Spleen (tissue), 11 donors: ENCODE data around the gene RABGAP1. TPM values are rescaled to one million over a fixed set of nuclear protein-coding genes. Genes with fewer than 3 reads are reported as not detected.

Experiments used
- DNase-seq: peaks from one replicate; pipeline ENCODE4 v3.0.0-alpha.2; 2020
- H3K27ac ChIP-seq, 8 donors: fragments of 200-600 bp; sonication (generic) in 7 of 8; 1 replicate in 4 of 8; 2 replicates in 4 of 8; pipeline versions ENCODE4 v1.5.0 to v1.8.0; 2016 to 2021; ENCODE audit warnings: inconsistent platforms in 4 of 8, mild to moderate bottlenecking in 4 of 8, moderate library complexity in 1 of 8
- H3K27me3 ChIP-seq, 7 donors: fragments of 200-600 bp; sonication (generic) in 6 of 7; replicated peaks in 1 of 7; 1 replicate in 4 of 7; 2 replicates in 3 of 7; pipeline versions ENCODE4 v1.5.0 to v1.8.0; 2016 to 2021; ENCODE audit warnings: inconsistent platforms in 3 of 7, mild to moderate bottlenecking in 1 of 7
- H3K36me3 ChIP-seq, 6 donors: fragments of 200-600 bp; sonication (generic) in 5 of 6; 1 replicate in 4 of 6; 2 replicates in 2 of 6; pipeline versions ENCODE4 v1.5.0 to v1.8.0; 2016 to 2021; ENCODE audit warnings: inconsistent platforms in 2 of 6
- H3K4me1 ChIP-seq, 6 donors: fragments of 200-600 bp; sonication (generic) in 5 of 6; 1 replicate in 3 of 6; 2 replicates in 3 of 6; pipeline versions ENCODE4 v1.5.0 to v1.8.0; 2016 to 2021; ENCODE audit warnings: inconsistent platforms in 3 of 6
- H3K4me3 ChIP-seq, 8 donors: fragments of 200-600 bp; sonication (generic) in 7 of 8; 1 replicate in 4 of 8; 2 replicates in 4 of 8; pipeline versions ENCODE4 v1.5.0 to v1.8.0; 2016 to 2021; ENCODE audit warnings: inconsistent platforms in 4 of 8, mild to moderate bottlenecking in 4 of 8, moderate library complexity in 2 of 8
- H3K9me3 ChIP-seq, 8 donors: fragments of 200-600 bp; sonication (generic) in 7 of 8; 1 replicate in 4 of 8; 2 replicates in 4 of 8; pipeline versions ENCODE4 v1.5.0 to v1.8.0; 2016 to 2021; ENCODE audit warnings: inconsistent platforms in 4 of 8
- POLR2A ChIP-seq, 3 donors: fragments of 450-650 bp; IDR thresholded peaks; one replicate each; pipeline ENCODE4 v1.5.1; 2017; ENCODE audit warnings: antibody characterized with exemption in 3 of 3, mild to moderate bottlenecking in 1 of 3
- POLR2AphosphoS5 ChIP-seq, 3 donors: sonication (generic); formaldehyde crosslinking; IDR thresholded peaks; one replicate each; pipeline ENCODE4 v1.5.1; 2017; ENCODE audit warnings: antibody characterized with exemption in 3 of 3
- WGBS, 5 donors: extraction: QIAGEN DNeasy Blood & Tissue Kit in 3 of 5; methylation state at CpG; one replicate each; pipeline versions ENCODE4 v1.1.5 to v1.1.7; 2013 to 2018; 5-methylcytosine and 5-hydroxymethylcytosine counted together
- intact Hi-C: fragments of 100-400 bp; cut with DNase I; formaldehyde crosslinking; loops from one replicate; pipeline ENCODE4 v1.15.0; 2023; ENCODE audit warnings: low total_unique reads
- polyA plus RNA-seq, 3 donors: library from polyadenylated mRNA; stranded (reverse); fragments of 200-250 nt; gene quantifications; one replicate each; pipeline ENCODE4 v1.2.1, GENCODE V29; 2013
- total RNA-seq, 7 donors: library from RNA; depleted of rRNA in 3 of 7; stranded (reverse); fragments of >200 nt in 3 of 7; fragmentation: NEBNext Ultra II Directional in 4 of 7; extraction: Animal tissue kit (Norgen Biotek cat#: 25700) in 4 of 7; gene quantifications; one replicate each; pipeline versions ENCODE4 v1.1.0 to v1.2.1, GENCODE V29; 2016 to 2021
- TF ChIP-seq, protein P1 (sequence below), 11 experiments: fragments of 200-600 bp in 7 of 11; fragments of 450-650 bp in 4 of 11; sonication (generic) in 4 of 11; IDR thresholded peaks in 8 of 11; conservative IDR thresholded peaks in 3 of 11; 1 replicate in 7 of 11; 2 replicates in 4 of 11; pipeline versions ENCODE4 v1.4.0 to v1.8.0; 2016 to 2021; ENCODE audit warnings: antibody characterized with exemption in 11 of 11, inconsistent platforms in 4 of 11, mild to moderate bottlenecking in 1 of 11
- donor health status: healthy with polysubstance abuse.
- donor health status: DM: no; HTN: no; CAD: no; lungs with moderate emphysema.
- donor health status: DM: no; HTN: no; CAD: no.
- donor health status: Bipolar disorder and iron deficiency.
- donor health status: healthy.
- donor health status: DM: no; HTN: no; CAD: no.
- donor health status: DM: yes; HTN: yes; CAD: no.

Gene RABGAP1
- total and polyA plus RNA-seq, 10 donors, result 7.4 to 65.7 (median 48.6) TPM

DNA sequence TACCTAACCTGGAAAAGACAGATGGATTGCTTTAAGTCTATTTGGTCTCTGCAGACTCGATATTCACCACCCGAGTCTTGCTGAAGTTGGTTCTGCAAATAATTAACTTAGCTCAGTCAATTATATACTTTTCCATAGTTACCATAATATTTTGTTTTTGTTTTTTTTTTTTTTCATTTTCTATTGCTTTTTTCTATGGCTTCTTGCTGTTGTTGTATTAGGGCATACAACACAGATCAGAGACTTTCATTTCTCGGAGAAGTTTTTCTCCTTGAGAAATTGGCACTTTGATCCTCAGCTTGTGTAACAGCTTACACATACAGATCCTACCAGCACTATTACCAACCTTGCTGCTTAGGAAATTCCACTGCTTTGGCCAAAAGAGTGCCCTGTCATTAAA lies 180.6 kb downstream of the RABGAP1 start:
- Histone ChIP-seq H3K9me3 (no peaks in the 10 kb centered on the region), H3K27ac (no peak overlapping the region), H3K4me3 (no peak overlapping the region), H3K36me3 (peaks cover 0 to 64% (median 7%) of the 10 kb centered on the region in 6 donors), H3K4me1 (no peaks in the 10 kb centered on the region), H3K27me3 (no peaks in the 10 kb centered on the region)
- intact Hi-C loops, result no loop called here
- DNase-seq, result no peak
- 93 to 100% (median 97%) methylated on average over 3 of the region's 3 CpGs for WGBS, 5 donors
- TF ChIP-seq POLR2AphosphoS5 (IDR thresholded peaks at IDR 0.05) (no peak), POLR2A (IDR thresholded peaks at IDR 0.05) (no peak)
- TF ChIP-seq, protein P1, sequence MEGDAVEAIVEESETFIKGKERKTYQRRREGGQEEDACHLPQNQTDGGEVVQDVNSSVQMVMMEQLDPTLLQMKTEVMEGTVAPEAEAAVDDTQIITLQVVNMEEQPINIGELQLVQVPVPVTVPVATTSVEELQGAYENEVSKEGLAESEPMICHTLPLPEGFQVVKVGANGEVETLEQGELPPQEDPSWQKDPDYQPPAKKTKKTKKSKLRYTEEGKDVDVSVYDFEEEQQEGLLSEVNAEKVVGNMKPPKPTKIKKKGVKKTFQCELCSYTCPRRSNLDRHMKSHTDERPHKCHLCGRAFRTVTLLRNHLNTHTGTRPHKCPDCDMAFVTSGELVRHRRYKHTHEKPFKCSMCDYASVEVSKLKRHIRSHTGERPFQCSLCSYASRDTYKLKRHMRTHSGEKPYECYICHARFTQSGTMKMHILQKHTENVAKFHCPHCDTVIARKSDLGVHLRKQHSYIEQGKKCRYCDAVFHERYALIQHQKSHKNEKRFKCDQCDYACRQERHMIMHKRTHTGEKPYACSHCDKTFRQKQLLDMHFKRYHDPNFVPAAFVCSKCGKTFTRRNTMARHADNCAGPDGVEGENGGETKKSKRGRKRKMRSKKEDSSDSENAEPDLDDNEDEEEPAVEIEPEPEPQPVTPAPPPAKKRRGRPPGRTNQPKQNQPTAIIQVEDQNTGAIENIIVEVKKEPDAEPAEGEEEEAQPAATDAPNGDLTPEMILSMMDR (IDR thresholded peaks at IDR 0.05 in 8 of 11, conservative IDR thresholded peaks at IDR 0.05 in 3 of 11), result no peak

GRCh38 chr9:123127512-123128075 lies 186.8 kb downstream of the RABGAP1 start:
- TF ChIP-seq, protein P1 (IDR thresholded peaks at IDR 0.05 in 8 of 11, conservative IDR thresholded peaks at IDR 0.05 in 3 of 11), result no peak
- TF ChIP-seq POLR2AphosphoS5 (IDR thresholded peaks at IDR 0.05) (no peak), POLR2A (IDR thresholded peaks at IDR 0.05) (no peak)
- no peak for DNase-seq
- H3K27me3 ChIP-seq, result no peaks in the 10 kb centered on the region
- H3K27ac ChIP-seq, result peak overlapping the region in 1 of 8 donors; percentile 17
- peaks cover 0 to 98% (median 17%) of the 10 kb centered on the region in 6 donors for H3K36me3 ChIP-seq
- intact Hi-C loops, result no loop called here
- no peak overlapping the region for H3K4me3 ChIP-seq
- peaks cover 0 to 5% (median 0%) of the 10 kb centered on the region in 6 donors for H3K4me1 ChIP-seq
- H3K9me3 ChIP-seq, result no peaks in the 10 kb centered on the region
- WGBS, 5 donors, result 64 to 75% (median 69%) methylated on average over 3 of the region's 3 CpGs

- peaks cover 0 to 98% (median 19%) of the 10 kb centered on the region in 6 donors for H3K36me3 ChIP-seq
- WGBS, 5 donors, result 93 to 99% (median 98%) methylated on average over 4 of the region's 4 CpGs
- intact Hi-C loops, result no loop called here
Measured at GRCh38 chr9:123128591-123128990, 187.8 kb downstream of the RABGAP1 start.

GRCh38 chr9:123129423-123129822 lies 188.6 kb downstream of the RABGAP1 start:
- no peak for DNase-seq
- no peak overlapping the region for H3K27ac ChIP-seq
- no peaks in the 10 kb centered on the region for H3K9me3 ChIP-seq
- H3K27me3 ChIP-seq, result no peaks in the 10 kb centered on the region
- H3K36me3 ChIP-seq, result peaks cover 0 to 97% (median 19%) of the 10 kb centered on the region in 6 donors
- no peak for TF ChIP-seq POLR2A (IDR thresholded peaks at IDR 0.05)
- TF ChIP-seq, protein P1 (IDR thresholded peaks at IDR 0.05 in 8 of 11, conservative IDR thresholded peaks at IDR 0.05 in 3 of 11), result no peak
- TF ChIP-seq POLR2AphosphoS5 (IDR thresholded peaks at IDR 0.05), result no peak
- intact Hi-C loops, result no loop called here
- H3K4me3 ChIP-seq, result no peak overlapping the region
- 95 to 100% (median 100%) methylated on average over 1 of the region's 1 CpG for WGBS, 5 donors
- H3K4me1 ChIP-seq, result peaks cover 0 to 5% (median 0%) of the 10 kb centered on the region in 6 donors

More at GRCh38 chr9:123128591-123128990, 187.8 kb downstream of the RABGAP1 start:
- no peak for TF ChIP-seq POLR2A (IDR thresholded peaks at IDR 0.05)
- no peak for TF ChIP-seq POLR2AphosphoS5 (IDR thresholded peaks at IDR 0.05)
- TF ChIP-seq, protein P1 (IDR thresholded peaks at IDR 0.05 in 8 of 11, conservative IDR thresholded peaks at IDR 0.05 in 3 of 11), result no peak
- Histone ChIP-seq H3K27me3 (no peaks in the 10 kb centered on the region), H3K27ac (no peak overlapping the region), H3K4me3 (no peak overlapping the region), H3K4me1 (peaks cover 0 to 5% (median 0%) of the 10 kb centered on the region in 6 donors), H3K9me3 (no peaks in the 10 kb centered on the region)
- DNase-seq, result no peak
